Measurements from ENCODE around the gene DAO. TPM values are rescaled to one million over a fixed set of nuclear protein-coding genes. Genes with fewer than 3 reads are reported as not detected.

Gene DAO
- total RNA-seq (not detected), polyA plus RNA-seq (not detected)

DNA sequence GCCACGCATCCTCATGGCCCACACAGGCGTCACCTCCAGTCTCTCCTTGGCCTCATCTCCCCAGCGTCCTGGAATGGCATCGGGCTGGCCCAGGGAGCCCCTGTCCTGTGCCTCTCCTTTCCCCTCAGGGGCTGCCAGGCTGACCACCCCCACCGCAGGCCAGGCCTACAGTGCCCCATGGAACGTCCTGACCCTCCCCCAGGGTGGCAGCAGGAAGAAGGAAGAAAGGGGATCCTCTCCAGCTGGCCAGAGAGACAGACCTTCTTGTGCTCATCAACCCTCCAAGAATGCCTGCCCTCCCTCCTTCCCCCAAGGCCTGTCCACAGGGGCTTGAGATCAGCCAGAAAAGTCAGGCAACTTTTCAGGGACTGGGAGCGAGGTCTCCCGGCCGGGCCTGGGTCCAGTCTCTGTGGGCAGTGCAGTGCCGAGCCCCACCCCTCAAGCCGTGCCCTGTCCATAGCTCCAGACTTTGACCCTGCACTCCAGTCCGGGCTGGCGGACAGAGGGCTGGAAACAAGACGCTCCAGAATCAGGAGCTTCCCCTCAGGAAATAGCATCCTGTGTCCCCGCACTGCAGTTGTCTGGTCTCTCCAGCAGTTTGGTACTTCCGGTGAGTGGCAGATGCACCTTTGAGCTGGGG, at the start of gene DAO:
TSS of gene DAO (plus strand) at position 478 of the 640 bp plus-strand sequence. CDS start 4,915 bp downstream, outside the sequence.
- TF ChIP-seq, protein P1, sequence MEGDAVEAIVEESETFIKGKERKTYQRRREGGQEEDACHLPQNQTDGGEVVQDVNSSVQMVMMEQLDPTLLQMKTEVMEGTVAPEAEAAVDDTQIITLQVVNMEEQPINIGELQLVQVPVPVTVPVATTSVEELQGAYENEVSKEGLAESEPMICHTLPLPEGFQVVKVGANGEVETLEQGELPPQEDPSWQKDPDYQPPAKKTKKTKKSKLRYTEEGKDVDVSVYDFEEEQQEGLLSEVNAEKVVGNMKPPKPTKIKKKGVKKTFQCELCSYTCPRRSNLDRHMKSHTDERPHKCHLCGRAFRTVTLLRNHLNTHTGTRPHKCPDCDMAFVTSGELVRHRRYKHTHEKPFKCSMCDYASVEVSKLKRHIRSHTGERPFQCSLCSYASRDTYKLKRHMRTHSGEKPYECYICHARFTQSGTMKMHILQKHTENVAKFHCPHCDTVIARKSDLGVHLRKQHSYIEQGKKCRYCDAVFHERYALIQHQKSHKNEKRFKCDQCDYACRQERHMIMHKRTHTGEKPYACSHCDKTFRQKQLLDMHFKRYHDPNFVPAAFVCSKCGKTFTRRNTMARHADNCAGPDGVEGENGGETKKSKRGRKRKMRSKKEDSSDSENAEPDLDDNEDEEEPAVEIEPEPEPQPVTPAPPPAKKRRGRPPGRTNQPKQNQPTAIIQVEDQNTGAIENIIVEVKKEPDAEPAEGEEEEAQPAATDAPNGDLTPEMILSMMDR (IDR thresholded peaks at IDR 0.05): no peak
- H3K9me3 ChIP-seq: no peaks in the 10 kb centered on the region
- intact Hi-C loops (cut with DNase I): loop anchor here in 2 of 3 donors (5.0 to 10.0 kb wide), 2 partner anchors 213 to 215 kb away; partner anchors contain the start of genes ALKBH2 (in 2 of the 2) and UNG (in 1 of the 2)
- 57 to 61% methylated on average over 16 of the region's 16 CpGs for WGBS, 2 donors
- H3K4me3 ChIP-seq: no peak within 1 kb of the TSS
- peak in 1 of 6 donors; percentile 29 for DNase-seq
- H3K36me3 ChIP-seq: no peaks in the 10 kb centered on the region
- no peaks in the 10 kb centered on the region for H3K4me1 ChIP-seq
- H3K27ac ChIP-seq: no peak within 1 kb of the TSS
- FAIRE-seq: no peak
- ATAC-seq: no peak
- no peaks in the 10 kb centered on the region for H3K27me3 ChIP-seq

DNA sequence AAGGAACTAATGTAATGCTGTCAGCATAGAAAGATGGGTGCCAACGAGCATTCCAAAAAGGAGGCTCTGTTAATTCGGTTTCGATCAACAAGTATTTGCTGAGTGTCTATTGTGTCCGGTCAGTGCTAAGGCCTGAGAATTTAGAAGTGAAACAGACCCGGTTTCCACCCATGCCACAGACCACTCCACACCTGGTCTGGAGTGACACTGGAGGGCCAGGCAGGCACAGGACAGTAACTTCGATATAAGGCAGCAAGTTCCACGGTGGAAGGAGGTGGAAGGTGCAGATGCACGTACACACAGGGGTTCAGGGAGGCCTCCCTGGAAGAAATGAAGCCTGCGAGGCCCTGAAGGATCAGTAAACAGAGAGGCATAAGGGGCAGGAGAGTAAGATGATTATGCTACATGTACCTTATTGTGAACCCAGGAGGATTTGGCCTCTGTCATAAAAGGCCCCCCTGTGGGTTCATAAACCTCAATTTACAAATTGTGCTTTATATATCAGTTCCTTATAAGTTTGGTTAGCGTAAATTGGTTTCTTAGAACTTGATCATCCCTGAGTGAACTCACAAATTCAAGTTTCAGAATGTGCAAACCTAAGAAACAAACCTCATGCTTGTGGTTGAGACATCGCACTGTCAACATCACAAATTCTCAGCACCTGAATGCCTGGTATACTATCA, 48.4 kb upstream of the DAO start:
- peaks cover 0 to 5% (median 0%) of the 10 kb centered on the region in 3 donors for H3K36me3 ChIP-seq
- peaks cover 0 to 5% (median 0%) of the 10 kb centered on the region in 3 donors for H3K4me1 ChIP-seq
- ATAC-seq (no peak), DNase-seq (no peak), FAIRE-seq (no peak)
- H3K9me3 ChIP-seq: no peaks in the 10 kb centered on the region
- no peak overlapping the region for H3K27ac ChIP-seq
- H3K27me3 ChIP-seq: no peaks in the 10 kb centered on the region
- TF ChIP-seq, protein P1 (IDR thresholded peaks at IDR 0.05): no peak
- no peak overlapping the region for H3K4me3 ChIP-seq
- 88 to 96% methylated on average over 11 of the region's 11 CpGs for WGBS, 2 donors
- intact Hi-C loops (cut with DNase I): no loop called here

DNA sequence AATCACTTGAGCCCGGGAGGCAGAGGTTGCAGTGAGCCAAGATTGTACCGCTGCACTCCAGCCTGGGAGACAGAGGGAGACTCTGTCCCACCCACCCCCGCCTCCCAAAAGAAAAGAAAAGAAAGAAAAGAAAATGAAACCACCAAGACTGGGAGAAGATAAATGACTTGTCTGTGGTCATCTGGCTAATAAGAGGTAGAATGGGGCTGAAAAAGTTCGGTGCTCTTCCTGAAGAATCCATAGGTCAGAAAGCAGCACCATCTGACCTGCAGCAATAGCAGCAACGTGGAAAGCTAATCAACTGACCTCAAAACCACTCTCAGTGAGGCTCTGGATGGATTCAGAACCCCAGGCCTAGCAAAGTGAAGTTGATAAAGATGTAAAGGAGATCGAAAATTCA, 47.7 kb upstream of the DAO start:
- no peak overlapping the region for H3K4me3 ChIP-seq
- H3K36me3 ChIP-seq: peaks cover 0 to 5% (median 0%) of the 10 kb centered on the region in 3 donors
- no peaks in the 10 kb centered on the region for H3K27me3 ChIP-seq
- FAIRE-seq (no peak), ATAC-seq (no peak), DNase-seq (no peak)
- H3K4me1 ChIP-seq: peaks cover 0 to 5% (median 0%) of the 10 kb centered on the region in 3 donors
- H3K9me3 ChIP-seq: no peaks in the 10 kb centered on the region
- H3K27ac ChIP-seq: peak overlapping the region in 2 of 4 donors; percentile 33 to 48
- intact Hi-C loops (cut with DNase I): no loop called here
- 84 to 93% methylated on average over 6 of the region's 6 CpGs for WGBS, 2 donors
- TF ChIP-seq, protein P1 (IDR thresholded peaks at IDR 0.05): no peak

DNA sequence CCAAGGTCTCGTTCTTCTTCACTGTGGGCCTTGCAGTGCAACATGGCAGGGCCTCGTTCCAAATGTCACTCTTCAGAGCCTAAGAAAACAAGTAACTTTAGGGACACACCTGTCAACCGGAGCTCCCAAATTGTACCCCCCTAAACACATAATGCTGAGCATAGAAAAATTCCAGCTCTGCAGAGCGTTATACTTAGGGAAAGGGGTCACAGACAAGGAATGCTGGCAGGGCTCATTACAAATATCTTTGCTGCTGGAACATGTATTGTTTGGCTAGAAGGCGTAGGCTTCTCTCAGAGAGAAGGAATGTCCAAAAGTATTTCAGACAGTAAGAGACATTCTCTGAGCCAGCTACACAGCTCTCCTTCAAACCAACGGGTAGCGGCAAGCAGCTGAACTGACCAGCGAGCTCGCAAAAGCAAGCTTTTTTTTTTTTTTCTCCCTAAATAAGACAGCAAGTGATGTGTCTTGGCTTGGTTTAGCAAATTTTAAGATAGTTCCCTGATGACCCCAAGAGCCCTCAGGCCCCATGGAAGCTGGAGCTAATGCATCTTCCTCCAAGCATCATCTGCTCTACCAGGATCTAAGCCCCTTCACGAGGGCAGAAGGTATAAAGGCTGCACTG, 47.0 kb upstream of the DAO start:
- TF ChIP-seq, protein P1 (IDR thresholded peaks at IDR 0.05): no peak
- DNase-seq: no peak
- 68 to 69% methylated on average over 10 of the region's 10 CpGs for WGBS, 2 donors
- Histone ChIP-seq H3K36me3 (peaks cover 0 to 5% (median 0%) of the 10 kb centered on the region in 3 donors), H3K4me1 (peaks cover 0 to 11% (median 0%) of the 10 kb centered on the region in 3 donors), H3K9me3 (no peaks in the 10 kb centered on the region), H3K27me3 (no peaks in the 10 kb centered on the region), H3K4me3 (no peak overlapping the region), H3K27ac (peak overlapping the region in 3 of 4 donors; percentile 8 to 48 (median 48))
- intact Hi-C loops (cut with DNase I): no loop called here
- no peak for FAIRE-seq
- ATAC-seq: peak; percentile 62 to 75 (median 66)
